SK-MEL-5 (cell line): ENCODE measurements around the gene CFAP91. TPM values are rescaled to one million over a fixed set of nuclear protein-coding genes. Genes with fewer than 3 reads are reported as not detected.

ENCODE experiments used
- DNase-seq: peaks from one replicate; pipeline ENCODE4 v3.0.0-alpha.2; 2016; ENCODE audit warnings: low read depth, low spot score
- in situ Hi-C: cut with HindIII; loops from 2 replicates; pipeline ENCODE4 v1.10.0; 2016; ENCODE audit warnings: low sequenced_read_pairs, high pct_unique_total_duplicates, low pct_unique_long_range_greater_than_20kb
- polyA plus RNA-seq, 2 experiments: library from polyadenylated mRNA; depleted of rRNA; stranded (reverse); fragments of >200 nt; gene quantifications; 2 replicates each; pipeline ENCODE4 v1.2.3, GENCODE V29; 2015
- total RNA-seq: library from RNA; depleted of rRNA; stranded (reverse); fragments of >200 nt; shearing (Covaris generic); gene quantifications from 2 replicates; pipeline ENCODE4 v1.2.3, GENCODE V29; 2014; rRNA removed

The CFAP91 gene
- total RNA-seq: not detected in 2 replicates
- not detected in 2 replicates for polyA plus RNA-seq (2015; cell fraction: cytosol; rRNA removed)
- not detected in 2 replicates for polyA plus RNA-seq (2015; cell fraction: nucleus; rRNA removed)

- in situ Hi-C loops: no loop called here
- DNase-seq: no peak
These were observed at the start of gene CFAP91 for GRCh38 chr3:119702530-119703527. Gene CFAP91, plus strand, starts transcription at chr3:119703022. Its CDS starts 77 bp downstream, at chr3:119703099.

GRCh38 chr3:119653876-119654275, 48.9 kb upstream of the CFAP91 start:
- no peak for DNase-seq
- in situ Hi-C loops: no loop called here

DNA sequence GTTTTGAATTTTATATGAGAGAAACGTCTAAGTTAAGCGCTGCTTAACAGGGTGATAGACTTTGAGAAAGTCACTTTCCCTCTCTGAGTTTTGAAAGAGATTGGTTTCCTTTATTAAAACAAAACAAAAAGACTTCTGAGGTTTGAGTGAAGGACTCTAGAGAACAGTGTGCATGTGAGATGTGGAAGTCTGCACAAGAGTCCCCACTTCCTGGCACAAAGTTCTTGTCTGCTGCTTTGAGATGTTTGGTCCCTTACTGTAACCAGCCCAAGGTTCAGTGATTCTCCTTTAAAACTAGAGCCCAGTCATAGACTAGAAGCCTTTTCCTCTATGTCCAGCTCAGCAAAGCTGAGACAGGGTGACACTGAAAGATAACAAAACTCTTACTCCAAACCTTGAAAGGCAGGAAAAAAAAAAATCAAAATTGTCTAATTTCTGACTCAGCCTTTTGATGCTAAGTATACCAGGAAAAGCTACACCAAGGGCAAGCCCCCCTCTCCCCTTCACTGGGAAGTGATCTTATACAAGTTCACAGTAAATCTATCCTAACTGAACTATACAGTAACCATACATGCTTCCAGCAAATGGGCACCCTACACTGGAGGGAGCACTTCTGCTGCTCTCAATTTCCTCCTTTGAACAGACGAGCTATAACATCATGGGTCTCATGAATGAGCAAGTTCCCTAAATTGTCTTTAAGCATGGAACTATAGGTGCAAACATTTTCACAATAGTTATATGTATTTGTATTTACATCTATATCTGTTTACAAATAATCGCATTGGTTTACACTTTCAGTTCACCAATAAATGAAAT, 44.7 kb upstream of the CFAP91 start:
- DNase-seq: no peak
- in situ Hi-C loops: no loop called here

DNA sequence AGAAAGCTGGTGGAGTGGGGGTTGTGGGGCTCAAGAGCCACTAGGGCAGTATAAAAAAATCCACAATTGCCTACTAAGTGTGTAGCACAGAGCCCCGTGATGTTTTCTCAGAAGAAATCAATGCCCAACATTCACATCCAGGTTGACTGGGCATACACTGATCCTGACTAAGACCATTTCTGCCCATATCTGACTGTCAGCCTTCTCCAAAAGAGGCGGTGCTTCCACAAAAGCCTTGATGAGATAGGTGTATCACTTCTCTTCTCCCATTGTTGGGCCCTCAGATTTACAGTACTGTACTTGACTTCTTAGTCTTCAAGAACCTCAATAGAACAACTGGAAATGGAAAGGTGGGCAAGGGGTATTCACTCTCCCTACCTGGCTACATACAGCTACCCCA, 43.8 kb upstream of the CFAP91 start:
- DNase-seq: no peak
- in situ Hi-C loops: no loop called here

- in situ Hi-C loops: no loop called here
- DNase-seq: no peak
These were observed 43.1 kb upstream of the CFAP91 start for GRCh38 chr3:119659606-119660291.

GRCh38 chr3:119660474-119661440, 42.1 kb upstream of the CFAP91 start, which contains the start of gene POPDC2:
Gene POPDC2, minus strand, starts transcription at chr3:119660589. Its CDS starts 166 bp downstream, at chr3:119660423.
- DNase-seq: no peak
- in situ Hi-C loops: no loop called here

DNA sequence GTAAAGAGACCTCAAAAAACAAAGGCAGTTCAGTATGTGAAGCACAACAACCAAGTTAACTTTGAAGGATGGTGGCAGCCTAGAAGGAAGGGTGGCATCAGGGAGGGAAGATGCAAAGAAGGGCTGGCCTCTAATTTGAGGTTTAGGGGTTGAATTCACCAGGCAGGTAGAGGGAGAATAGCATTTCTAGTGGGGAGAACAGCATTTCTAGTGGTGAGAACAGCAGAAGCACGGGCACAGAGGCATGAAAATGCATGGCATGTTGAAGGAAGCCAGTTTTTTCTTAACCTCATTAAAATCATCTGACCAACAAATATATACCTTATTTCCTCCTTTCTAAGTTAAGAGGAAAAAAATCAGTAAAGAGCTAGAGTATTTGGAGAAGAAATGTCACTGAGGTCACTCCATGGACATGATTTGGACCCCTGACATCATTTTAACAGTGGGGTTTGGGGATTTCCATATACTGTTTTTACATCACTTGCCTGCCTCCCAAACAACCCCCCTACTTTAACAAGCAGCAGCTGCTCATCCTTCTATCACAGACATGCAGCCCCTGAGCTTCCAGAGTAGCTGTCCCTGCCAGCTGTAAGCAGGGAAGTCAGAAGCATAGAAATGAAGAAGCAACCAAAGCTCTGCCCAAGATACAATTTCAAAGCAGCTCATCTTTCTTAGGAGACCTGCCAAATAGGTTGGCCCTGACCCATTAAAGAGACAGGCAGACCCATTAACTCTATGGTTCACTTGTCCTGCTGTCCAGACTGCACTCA, 40.0 kb upstream of the CFAP91 start:
- no peak for DNase-seq
- in situ Hi-C loops: no loop called here

- in situ Hi-C loops: no loop called here
- no peak for DNase-seq
These were observed 38.9 kb upstream of the CFAP91 start for GRCh38 chr3:119663885-119664284.

DNA sequence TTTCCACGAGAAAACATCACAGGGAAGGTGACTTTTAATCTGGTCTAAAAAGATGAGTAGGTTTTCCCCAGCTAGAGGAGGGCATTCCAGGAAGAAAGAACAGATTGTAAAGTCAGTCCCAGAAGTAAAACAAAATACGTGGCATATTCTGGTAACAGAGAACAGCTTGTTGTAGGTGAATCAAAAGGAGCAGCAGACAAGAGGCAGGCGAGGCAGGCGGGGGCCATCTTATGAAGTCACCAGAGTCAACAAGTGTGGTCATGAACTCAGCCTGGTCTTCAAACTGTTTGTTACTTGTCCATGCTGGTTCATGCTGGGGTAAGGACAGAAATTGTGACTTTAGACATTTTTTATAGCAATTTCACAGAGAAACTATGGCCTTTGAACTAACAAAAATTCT, 38.5 kb upstream of the CFAP91 start:
- peak; percentile 56 for DNase-seq
- in situ Hi-C loops: no loop called here

- in situ Hi-C loops: no loop called here
- DNase-seq: no peak
These were observed 37.9 kb upstream of the CFAP91 start for GRCh38 chr3:119664850-119665379.

- in situ Hi-C loops: no loop called here
- no peak for DNase-seq
These were observed 36.8 kb upstream of the CFAP91 start for GRCh38 chr3:119665954-119666559.

DNA sequence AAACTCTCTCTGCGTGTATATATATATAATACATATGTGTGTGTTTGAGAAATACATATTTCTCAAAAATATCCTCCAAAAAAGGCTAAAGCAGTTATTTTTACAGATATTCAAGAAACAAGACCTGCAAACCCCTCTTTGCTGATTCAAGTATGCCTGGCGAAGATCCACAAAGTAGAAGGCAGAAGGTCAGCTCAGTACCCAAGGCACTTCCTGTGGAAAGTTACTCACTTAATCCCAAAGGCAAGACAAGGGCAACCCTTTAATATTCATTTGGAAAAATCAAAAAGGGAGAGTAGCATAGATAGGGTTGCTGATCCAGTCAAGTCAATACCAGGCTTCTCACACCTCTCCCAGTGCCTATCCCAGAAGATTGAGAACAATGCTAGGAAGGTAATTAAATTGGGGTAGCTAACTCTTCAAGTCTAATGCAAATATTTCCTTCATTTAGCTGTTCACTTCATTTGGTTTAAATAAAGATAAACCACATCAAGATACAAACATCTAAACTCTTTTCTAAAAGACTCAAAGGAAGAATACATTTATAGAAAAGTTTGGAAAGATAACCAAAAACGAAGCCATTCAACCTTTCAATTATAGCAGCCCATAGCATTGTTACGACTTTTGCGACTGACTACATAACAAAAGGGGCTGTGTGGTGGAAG, 32.8 kb upstream of the CFAP91 start:
- no peak for DNase-seq
- in situ Hi-C loops: no loop called here

DNA sequence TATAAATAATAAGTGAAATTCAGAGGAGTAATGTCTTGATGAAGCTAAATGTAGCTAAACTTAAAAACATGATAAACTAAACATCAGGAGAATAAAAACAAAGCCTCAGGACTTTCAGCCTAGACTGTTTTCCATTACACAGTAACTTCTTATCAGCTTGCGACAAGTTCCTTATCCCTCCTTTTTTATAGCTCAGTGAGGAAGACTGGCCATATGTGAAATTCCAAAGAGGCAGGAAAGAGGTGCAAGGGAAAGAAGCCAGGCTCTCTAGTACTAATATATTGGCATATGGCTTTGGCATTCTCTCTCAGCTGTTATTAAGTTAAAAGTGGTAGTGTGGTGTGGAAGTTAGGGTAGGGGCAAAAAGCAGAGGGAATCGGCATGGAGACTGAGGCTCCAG, 30.0 kb upstream of the CFAP91 start:
- in situ Hi-C loops: no loop called here
- no peak for DNase-seq

DNA sequence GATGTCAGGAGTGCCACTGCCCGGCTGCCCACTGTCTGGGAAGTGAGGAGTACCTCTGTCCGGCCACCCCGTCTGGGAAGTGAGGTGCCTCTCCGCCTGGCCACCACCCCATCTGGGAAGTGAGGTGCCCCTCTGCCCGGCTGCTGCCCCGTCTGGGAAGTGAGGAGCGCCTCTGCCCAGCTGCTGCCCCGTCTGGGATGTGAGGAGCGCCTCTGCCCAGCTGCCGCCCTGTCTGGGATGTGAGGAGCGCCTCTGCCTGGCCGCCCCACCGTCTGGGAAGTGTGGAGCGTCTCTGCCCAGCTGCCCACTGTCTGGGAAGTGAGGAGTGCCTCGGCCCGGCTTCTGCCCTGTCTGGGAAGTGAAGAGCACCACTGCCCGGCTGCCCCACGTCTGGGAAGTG, 28.9 kb upstream of the CFAP91 start:
- in situ Hi-C loops: no loop called here
- no peak for DNase-seq
